ENCODE measurements around the gene WNT4.

Gene WNT4

GRCh38 chr1:22112554-22112953 lies 30.3 kb downstream of the WNT4 start:
- H3K36me3 ChIP-seq (ENCODE audit: control insufficient read depth in 5 of 5, insufficient read depth in 5 of 5, low read length in 5 of 5): peaks cover 3 to 69% (median 42%) of the 10 kb centered on the region in 5 donors
- H3K9ac ChIP-seq (ENCODE audit: low read length in 5 of 5): no peak overlapping the region
- no peaks in the 10 kb centered on the region for H3K9me3 ChIP-seq (ENCODE audit: control insufficient read depth in 5 of 5, low read length in 5 of 5)
- H3K4me1 ChIP-seq (ENCODE audit: control insufficient read depth in 5 of 5, insufficient read depth in 5 of 5, low read length in 5 of 5): peaks cover 0 to 8% (median 7%) of the 10 kb centered on the region in 5 donors
- H3K27me3 ChIP-seq (ENCODE audit: control insufficient read depth in 5 of 5, insufficient read depth in 4 of 5, low read length in 5 of 5): no peaks in the 10 kb centered on the region
- no peak overlapping the region for H3K4me3 ChIP-seq (ENCODE audit: low read depth in 1 of 5, low read length in 5 of 5)
- no peak overlapping the region for H3K27ac ChIP-seq (ENCODE audit: low read depth, low read length)

DNA sequence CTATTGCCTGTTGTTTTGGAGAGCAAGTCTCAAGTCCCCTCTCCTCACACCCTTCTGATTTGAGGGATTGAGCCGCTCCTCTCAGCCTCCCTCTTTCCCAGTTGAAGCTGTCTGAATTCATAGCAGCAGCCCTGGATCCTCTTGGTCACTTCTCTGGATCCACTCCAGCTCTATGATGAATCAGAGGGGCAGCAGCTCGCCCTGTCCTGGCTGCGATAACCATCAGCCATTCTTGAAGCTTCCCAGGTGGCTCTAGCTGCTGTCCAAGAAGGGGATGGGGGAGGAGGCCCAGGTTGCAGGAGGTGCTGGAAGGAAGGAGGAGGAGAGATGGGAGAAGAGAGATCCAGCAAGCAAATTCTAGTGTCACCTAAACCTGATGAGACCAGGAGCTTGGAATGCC lies 31.3 kb downstream of the WNT4 start:
- Histone ChIP-seq H3K9ac (ENCODE audit: low read length in 5 of 5) (no peak overlapping the region), H3K36me3 (ENCODE audit: control insufficient read depth in 5 of 5, insufficient read depth in 5 of 5, low read length in 5 of 5) (peaks cover 5 to 71% (median 42%) of the 10 kb centered on the region in 5 donors), H3K9me3 (ENCODE audit: control insufficient read depth in 5 of 5, low read length in 5 of 5) (no peaks in the 10 kb centered on the region), H3K27ac (ENCODE audit: low read depth, low read length) (no peak overlapping the region), H3K27me3 (ENCODE audit: control insufficient read depth in 5 of 5, insufficient read depth in 4 of 5, low read length in 5 of 5) (no peaks in the 10 kb centered on the region), H3K4me3 (ENCODE audit: low read depth in 1 of 5, low read length in 5 of 5) (no peak overlapping the region), H3K4me1 (ENCODE audit: control insufficient read depth in 5 of 5, insufficient read depth in 5 of 5, low read length in 5 of 5) (peaks cover 0 to 8% (median 7%) of the 10 kb centered on the region in 5 donors)

GRCh38 chr1:22111115-22111514 lies 31.8 kb downstream of the WNT4 start:
- Histone ChIP-seq H3K4me1 (ENCODE audit: control insufficient read depth in 5 of 5, insufficient read depth in 5 of 5, low read length in 5 of 5) (peaks cover 0 to 8% (median 7%) of the 10 kb centered on the region in 5 donors), H3K9me3 (ENCODE audit: control insufficient read depth in 5 of 5, low read length in 5 of 5) (no peaks in the 10 kb centered on the region), H3K9ac (ENCODE audit: low read length in 5 of 5) (no peak overlapping the region), H3K27ac (ENCODE audit: low read depth, low read length) (no peak overlapping the region), H3K4me3 (ENCODE audit: low read depth in 1 of 5, low read length in 5 of 5) (no peak overlapping the region), H3K36me3 (ENCODE audit: control insufficient read depth in 5 of 5, insufficient read depth in 5 of 5, low read length in 5 of 5) (peaks cover 5 to 67% (median 42%) of the 10 kb centered on the region in 5 donors), H3K27me3 (ENCODE audit: control insufficient read depth in 5 of 5, insufficient read depth in 4 of 5, low read length in 5 of 5) (no peaks in the 10 kb centered on the region)

GRCh38 chr1:22110016-22110415 lies 32.9 kb downstream of the WNT4 start:
- Histone ChIP-seq H3K27ac (ENCODE audit: low read depth, low read length) (no peak overlapping the region), H3K9me3 (ENCODE audit: control insufficient read depth in 5 of 5, low read length in 5 of 5) (no peaks in the 10 kb centered on the region), H3K4me3 (ENCODE audit: low read depth in 1 of 5, low read length in 5 of 5) (no peak overlapping the region), H3K9ac (ENCODE audit: low read length in 5 of 5) (no peak overlapping the region), H3K27me3 (ENCODE audit: control insufficient read depth in 5 of 5, insufficient read depth in 4 of 5, low read length in 5 of 5) (no peaks in the 10 kb centered on the region), H3K36me3 (ENCODE audit: control insufficient read depth in 5 of 5, insufficient read depth in 5 of 5, low read length in 5 of 5) (peaks cover 5 to 60% (median 40%) of the 10 kb centered on the region in 5 donors), H3K4me1 (ENCODE audit: control insufficient read depth in 5 of 5, insufficient read depth in 5 of 5, low read length in 5 of 5) (peaks cover 0 to 8% (median 7%) of the 10 kb centered on the region in 5 donors)

DNA sequence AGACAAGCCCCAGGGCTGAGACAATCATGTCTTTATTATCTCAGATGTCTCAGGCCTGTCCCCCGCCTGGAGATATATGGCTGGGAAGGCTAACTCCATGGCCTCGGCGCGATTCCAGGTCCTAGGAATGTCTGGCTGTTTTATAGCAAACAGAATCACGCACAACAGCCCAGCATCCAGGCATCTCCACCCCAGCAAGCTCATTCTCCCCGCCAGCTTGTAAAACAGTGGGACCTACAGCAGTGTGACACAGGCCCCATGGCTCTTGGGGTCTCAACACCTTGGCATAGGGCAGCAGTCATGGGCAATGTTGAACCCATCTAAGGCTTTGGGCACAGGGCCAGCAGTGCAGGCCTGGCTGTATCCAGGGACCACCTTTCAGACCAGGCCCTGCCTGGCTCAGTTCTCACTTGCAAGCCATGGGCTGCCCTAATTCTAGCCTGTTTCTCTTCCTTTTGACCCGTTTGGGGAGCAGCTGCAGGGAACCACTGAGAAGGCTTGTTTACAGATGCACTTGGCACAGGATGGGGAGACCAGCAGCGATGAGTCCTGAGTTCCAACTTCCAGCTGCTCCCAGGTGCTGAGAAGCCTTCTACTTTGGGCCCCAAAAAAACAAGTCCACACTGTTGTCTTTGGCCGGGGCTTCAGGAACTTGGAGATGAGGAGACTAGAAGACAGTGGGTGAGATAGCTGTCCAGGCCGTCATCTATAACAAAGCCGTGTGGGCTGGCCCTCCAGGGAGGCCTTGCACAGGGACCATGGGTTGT lies 34.4 kb downstream of the WNT4 start:
- H3K9ac ChIP-seq (ENCODE audit: low read length in 5 of 5): no peak overlapping the region
- H3K4me3 ChIP-seq (ENCODE audit: low read depth in 1 of 5, low read length in 5 of 5): no peak overlapping the region
- peaks cover 0 to 6% (median 0%) of the 10 kb centered on the region in 5 donors for H3K4me1 ChIP-seq (ENCODE audit: control insufficient read depth in 5 of 5, insufficient read depth in 5 of 5, low read length in 5 of 5)
- H3K9me3 ChIP-seq (ENCODE audit: control insufficient read depth in 5 of 5, low read length in 5 of 5): no peaks in the 10 kb centered on the region
- H3K36me3 ChIP-seq (ENCODE audit: control insufficient read depth in 5 of 5, insufficient read depth in 5 of 5, low read length in 5 of 5): peaks cover 5 to 52% (median 32%) of the 10 kb centered on the region in 5 donors
- H3K27me3 ChIP-seq (ENCODE audit: control insufficient read depth in 5 of 5, insufficient read depth in 4 of 5, low read length in 5 of 5): no peaks in the 10 kb centered on the region
- H3K27ac ChIP-seq (ENCODE audit: low read depth, low read length): no peak overlapping the region

GRCh38 chr1:22107126-22107525 lies 35.8 kb downstream of the WNT4 start:
- Histone ChIP-seq H3K9ac (ENCODE audit: low read length in 5 of 5) (no peak overlapping the region), H3K4me3 (ENCODE audit: low read depth in 1 of 5, low read length in 5 of 5) (no peak overlapping the region), H3K9me3 (ENCODE audit: control insufficient read depth in 5 of 5, low read length in 5 of 5) (no peaks in the 10 kb centered on the region), H3K36me3 (ENCODE audit: control insufficient read depth in 5 of 5, insufficient read depth in 5 of 5, low read length in 5 of 5) (peaks cover 5 to 40% (median 24%) of the 10 kb centered on the region in 5 donors), H3K27me3 (ENCODE audit: control insufficient read depth in 5 of 5, insufficient read depth in 4 of 5, low read length in 5 of 5) (no peaks in the 10 kb centered on the region), H3K4me1 (ENCODE audit: control insufficient read depth in 5 of 5, insufficient read depth in 5 of 5, low read length in 5 of 5) (peaks cover 0 to 6% (median 0%) of the 10 kb centered on the region in 5 donors), H3K27ac (ENCODE audit: low read depth, low read length) (no peak overlapping the region)

GRCh38 chr1:22105611-22106207 lies 37.2 kb downstream of the WNT4 start:
- Histone ChIP-seq H3K9ac (ENCODE audit: low read length in 5 of 5) (peak overlapping the region in 1 of 5 donors; percentile 7), H3K27me3 (ENCODE audit: control insufficient read depth in 5 of 5, insufficient read depth in 4 of 5, low read length in 5 of 5) (no peaks in the 10 kb centered on the region), H3K4me3 (ENCODE audit: low read depth in 1 of 5, low read length in 5 of 5) (no peak overlapping the region), H3K27ac (ENCODE audit: low read depth, low read length) (no peak overlapping the region), H3K36me3 (ENCODE audit: control insufficient read depth in 5 of 5, insufficient read depth in 5 of 5, low read length in 5 of 5) (peaks cover 6 to 34% (median 17%) of the 10 kb centered on the region in 5 donors), H3K4me1 (ENCODE audit: control insufficient read depth in 5 of 5, insufficient read depth in 5 of 5, low read length in 5 of 5) (peaks cover 0 to 12% (median 8%) of the 10 kb centered on the region in 5 donors), H3K9me3 (ENCODE audit: control insufficient read depth in 5 of 5, low read length in 5 of 5) (no peaks in the 10 kb centered on the region)

DNA sequence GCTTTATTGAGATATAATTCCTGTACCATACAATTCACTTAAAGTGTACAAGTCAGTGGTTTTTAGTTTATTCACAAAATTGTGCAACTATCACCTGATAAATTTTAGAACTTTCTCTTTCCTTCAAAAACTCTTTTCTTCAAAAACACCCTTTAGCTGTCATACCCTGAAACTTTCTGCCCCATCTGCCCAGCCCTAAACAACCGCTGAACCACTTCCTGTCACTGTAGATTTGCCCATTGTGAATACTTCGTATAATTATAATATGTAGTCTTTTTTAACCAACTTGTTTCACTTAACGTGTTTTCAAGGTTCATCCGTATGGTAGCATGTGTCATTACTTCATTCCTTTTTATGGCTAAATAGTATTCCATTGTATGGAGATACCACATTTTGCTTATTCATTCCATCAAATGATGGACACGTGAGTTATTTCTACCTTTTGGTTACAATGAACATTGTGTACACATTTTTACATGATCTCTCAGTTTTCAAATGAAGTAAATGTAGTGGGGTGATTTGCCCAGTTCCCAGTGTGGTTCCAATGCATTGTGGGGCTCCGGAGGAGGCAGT lies 37.9 kb downstream of the WNT4 start:
- Histone ChIP-seq H3K4me3 (ENCODE audit: low read depth in 1 of 5, low read length in 5 of 5) (no peak overlapping the region), H3K9ac (ENCODE audit: low read length in 5 of 5) (no peak overlapping the region), H3K9me3 (ENCODE audit: control insufficient read depth in 5 of 5, low read length in 5 of 5) (no peaks in the 10 kb centered on the region), H3K27ac (ENCODE audit: low read depth, low read length) (no peak overlapping the region), H3K36me3 (ENCODE audit: control insufficient read depth in 5 of 5, insufficient read depth in 5 of 5, low read length in 5 of 5) (peaks cover 6 to 40% (median 21%) of the 10 kb centered on the region in 5 donors), H3K27me3 (ENCODE audit: control insufficient read depth in 5 of 5, insufficient read depth in 4 of 5, low read length in 5 of 5) (no peaks in the 10 kb centered on the region), H3K4me1 (ENCODE audit: control insufficient read depth in 5 of 5, insufficient read depth in 5 of 5, low read length in 5 of 5) (peaks cover 0 to 13% (median 12%) of the 10 kb centered on the region in 5 donors)

DNA sequence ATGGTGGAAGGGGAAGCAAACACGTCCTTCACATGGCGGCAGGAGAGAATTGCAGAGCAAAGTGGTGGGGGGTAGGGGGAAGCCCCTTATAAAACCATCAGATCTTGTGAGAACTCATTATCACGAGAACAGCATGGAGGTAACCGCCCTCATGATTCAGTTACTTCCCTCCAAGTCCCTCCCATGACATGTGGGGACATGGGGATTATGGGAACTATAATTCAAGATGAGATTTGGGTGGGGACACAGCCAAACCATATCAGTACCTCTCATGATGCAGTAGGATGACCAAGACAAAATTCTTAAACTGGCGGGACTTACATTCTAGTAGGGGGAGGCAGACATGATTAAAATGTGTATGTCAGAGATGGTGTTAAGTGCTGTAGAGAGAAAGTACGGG lies 38.8 kb downstream of the WNT4 start:
- Histone ChIP-seq H3K27ac (ENCODE audit: low read depth, low read length) (no peak overlapping the region), H3K9me3 (ENCODE audit: control insufficient read depth in 5 of 5, low read length in 5 of 5) (no peaks in the 10 kb centered on the region), H3K9ac (ENCODE audit: low read length in 5 of 5) (no peak overlapping the region), H3K36me3 (ENCODE audit: control insufficient read depth in 5 of 5, insufficient read depth in 5 of 5, low read length in 5 of 5) (peaks cover 10 to 41% (median 19%) of the 10 kb centered on the region in 5 donors), H3K27me3 (ENCODE audit: control insufficient read depth in 5 of 5, insufficient read depth in 4 of 5, low read length in 5 of 5) (no peaks in the 10 kb centered on the region), H3K4me1 (ENCODE audit: control insufficient read depth in 5 of 5, insufficient read depth in 5 of 5, low read length in 5 of 5) (peaks cover 0 to 13% (median 12%) of the 10 kb centered on the region in 5 donors), H3K4me3 (ENCODE audit: low read depth in 1 of 5, low read length in 5 of 5) (no peak overlapping the region)

- no peak overlapping the region for H3K9ac ChIP-seq (ENCODE audit: low read length in 5 of 5)
- peaks cover 16 to 39% (median 18%) of the 10 kb centered on the region in 5 donors for H3K36me3 ChIP-seq (ENCODE audit: control insufficient read depth in 5 of 5, insufficient read depth in 5 of 5, low read length in 5 of 5)
- H3K4me3 ChIP-seq (ENCODE audit: low read depth in 1 of 5, low read length in 5 of 5): no peak overlapping the region
- H3K27me3 ChIP-seq (ENCODE audit: control insufficient read depth in 5 of 5, insufficient read depth in 4 of 5, low read length in 5 of 5): no peaks in the 10 kb centered on the region
- no peaks in the 10 kb centered on the region for H3K9me3 ChIP-seq (ENCODE audit: control insufficient read depth in 5 of 5, low read length in 5 of 5)
- no peak overlapping the region for H3K27ac ChIP-seq (ENCODE audit: low read depth, low read length)
- H3K4me1 ChIP-seq (ENCODE audit: control insufficient read depth in 5 of 5, insufficient read depth in 5 of 5, low read length in 5 of 5): peaks cover 0 to 13% (median 6%) of the 10 kb centered on the region in 5 donors
Measured at GRCh38 chr1:22102746-22103145, 40.2 kb downstream of the WNT4 start.

Data from subcutaneous abdominal adipose tissue (tissue), 5 donors.